HepG2 (cell line): ENCODE data around the gene GNG10. TPM values are rescaled to one million over a fixed set of nuclear protein-coding genes. Genes with fewer than 3 reads are reported as not detected.

Experiments used
- ATAC-seq: fragments of 200-7000 bp; cut with Tn5 transposase; 3 replicates; pipeline ENCODE4 v1.9.1; 2020; ENCODE audit warnings: mild to moderate bottlenecking, moderate library complexity
- BruUV-seq: library from RNA; stranded (reverse); fragments of 400-500 nt; replicated peaks from 2 replicates; lab custom pipeline; 2021; lab: Mats Ljungman, UMichigan
- CTCF ChIA-PET: fragments of 300-600 bp; formaldehyde crosslinking; extraction: SDS; loops from one replicate; lab custom pipeline; 2021; ENCODE audit warnings: low total read pairs, inconsistent platforms, low intra/inter-chr PET ratio; lab: Yijun Ruan, JAX
- POLR2A ChIA-PET: fragments of 350-600 bp; sonication (Branson Sonifier 250); formaldehyde crosslinking; loops from one replicate; lab custom pipeline; 2020; ENCODE audit warnings: antibody characterized with exemption, inconsistent platforms; lab: Yijun Ruan, JAX
- DNase-seq: peaks from one replicate; pipeline ENCODE4 v3.0.0-alpha.2; 2015; ENCODE audit warnings: low spot score
- FAIRE-seq: peaks from 3 replicates; lab custom pipeline; 2011; peaks lifted over from hg19 to GRCh38; lab: Jason Lieb, UNC
- H2AFZ ChIP-seq: one replicate; pipeline ENCODE4 v1.6.1; 2011; ENCODE audit warnings: low read length, inconsistent platforms
- H3K27ac ChIP-seq: fragments of 300-600 bp; 3 replicates; pipeline ENCODE4 v1.8.0; 2011; ENCODE audit warnings: mixed run types, mild to moderate bottlenecking, mixed read lengths, low read length, inconsistent platforms; ENCODE audit not compliant: insufficient read depth; ENCODE audit errors: extremely low read length
- H3K27me3 ChIP-seq, 2 experiments: fragments of 200-600 bp in 1 of 2; 2 replicates in 1 of 2; 3 replicates in 1 of 2; pipeline versions ENCODE4 v1.6.0 to v1.8.0; 2011; ENCODE audit warnings: low read length in 2 of 2, mild to moderate bottlenecking in 2 of 2, moderate library complexity in 2 of 2, inconsistent platforms in 1 of 2; ENCODE audit not compliant: insufficient read depth in 2 of 2, control insufficient read depth in 1 of 2
- H3K36me3 ChIP-seq, 2 experiments: fragments of 200-600 bp in 1 of 2; replicated peaks in 1 of 2; 2 replicates in 1 of 2; 3 replicates in 1 of 2; pipeline versions ENCODE4 v1.5.1 to v1.8.0; 2011; ENCODE audit warnings: low read length in 2 of 2, inconsistent platforms in 1 of 2; ENCODE audit not compliant: insufficient read depth in 2 of 2, control insufficient read depth in 1 of 2
- H3K4me1 ChIP-seq: 2 replicates; pipeline ENCODE4 v1.5.1; 2012; ENCODE audit warnings: low read length, inconsistent platforms; ENCODE audit not compliant: insufficient read depth
- H3K4me2 ChIP-seq: 2 replicates; pipeline ENCODE4 v1.6.0; 2011; ENCODE audit warnings: low read depth, low read length, inconsistent platforms
- H3K4me3 ChIP-seq, 3 experiments: fragments of 200-600 bp in 1 of 3; sonication (generic), shearing (Covaris generic) in 1 of 3; replicated peaks in 1 of 3; 2 replicates each; pipeline ENCODE4 v1.5.1; 2011 to 2016; ENCODE audit warnings: low read length in 3 of 3, inconsistent platforms in 2 of 3, low read depth in 2 of 3, mild to moderate bottlenecking in 2 of 3, control low read depth in 1 of 3, mixed read lengths in 1 of 3; ENCODE audit not compliant: insufficient read depth in 1 of 3
- H3K79me2 ChIP-seq: one replicate; pipeline ENCODE4 v1.6.1; 2011; ENCODE audit warnings: low read length, inconsistent platforms; ENCODE audit not compliant: insufficient read depth
- H3K9ac ChIP-seq: 2 replicates; pipeline ENCODE4 v1.6.0; 2011; ENCODE audit warnings: mild to moderate bottlenecking, low read depth, low read length, inconsistent platforms; ENCODE audit not compliant: insufficient read depth
- H3K9me3 ChIP-seq: 2 replicates; pipeline ENCODE4 v1.5.1; 2012; ENCODE audit warnings: mild to moderate bottlenecking, low read length
- H4K20me1 ChIP-seq: 2 replicates; pipeline ENCODE4 v1.6.0; 2011; ENCODE audit warnings: inconsistent platforms, mild to moderate bottlenecking, low read length, moderate library complexity; ENCODE audit not compliant: insufficient read depth
- FOSL2 ChIP-seq: sonication (generic); formaldehyde crosslinking; IDR thresholded peaks from 2 replicates; pipeline ENCODE4 v1.4.0; 2020; ENCODE audit warnings: missing genetic modification reagents
- IRF1 ChIP-seq: sonication (generic); formaldehyde crosslinking; IDR thresholded peaks from 2 replicates; pipeline ENCODE4 v1.4.0; 2020; ENCODE audit warnings: low read depth, mild to moderate bottlenecking, missing genetic modification reagents
- KLF6 ChIP-seq: IDR thresholded peaks from 2 replicates; pipeline ENCODE4 v1.8.0; 2016; ENCODE audit warnings: missing biosample characterization, missing genetic modification reagents
- MTA3 ChIP-seq: sonication (generic); formaldehyde crosslinking; IDR thresholded peaks from 2 replicates; pipeline ENCODE4 v1.4.0; 2020; ENCODE audit warnings: missing genetic modification reagents
- SMAD9 ChIP-seq: sonication (generic); formaldehyde crosslinking; IDR thresholded peaks from 2 replicates; pipeline ENCODE4 v1.5.1; 2020; ENCODE audit warnings: mild to moderate bottlenecking, missing genetic modification reagents
- TEAD2 ChIP-seq: sonication (generic); formaldehyde crosslinking; IDR thresholded peaks from 2 replicates; pipeline ENCODE4 v1.9.0; 2021; ENCODE audit warnings: missing genetic modification reagents
- TIGD3 ChIP-seq: sonication (generic); formaldehyde crosslinking; IDR thresholded peaks from 2 replicates; pipeline ENCODE4 v1.5.1; 2020; ENCODE audit warnings: mild to moderate bottlenecking, missing genetic modification reagents, borderline replicate concordance
- U2AF1 ChIP-seq: fragments of 200-400 bp; formaldehyde crosslinking; optimal IDR thresholded peaks from 2 replicates; pipeline ENCODE3; 2017; ENCODE audit warnings: mild to moderate bottlenecking, low read depth, low read length
- ZGPAT ChIP-seq: IDR thresholded peaks from 2 replicates; pipeline ENCODE4 v1.6.1; 2016; ENCODE audit warnings: mild to moderate bottlenecking
- ZNF121 ChIP-seq: sonication (generic); formaldehyde crosslinking; IDR thresholded peaks from 2 replicates; pipeline ENCODE4 v1.5.0; 2020; ENCODE audit warnings: mild to moderate bottlenecking, missing genetic modification reagents
- ZNF264 ChIP-seq: sonication (generic); formaldehyde crosslinking; IDR thresholded peaks from 2 replicates; pipeline ENCODE4 v1.4.0; 2020; ENCODE audit warnings: missing genetic modification reagents
- ZNF276 ChIP-seq: sonication (generic); formaldehyde crosslinking; IDR thresholded peaks from 2 replicates; pipeline ENCODE4 v1.4.0; 2020; ENCODE audit warnings: mild to moderate bottlenecking, low read depth, missing genetic modification reagents
- ZNF740 ChIP-seq: sonication (generic); formaldehyde crosslinking; IDR thresholded peaks from 2 replicates; pipeline ENCODE4 v1.4.0; 2020; ENCODE audit warnings: missing genetic modification reagents
- ZNF780A ChIP-seq: sonication (generic); formaldehyde crosslinking; IDR thresholded peaks from 2 replicates; pipeline ENCODE4 v1.8.0; 2022; ENCODE audit warnings: mild to moderate bottlenecking, missing genetic modification reagents, moderate library complexity
- WGBS: methylation state at CpG from one replicate; pipeline ENCODE4 v1.1.6; 2017; ENCODE audit warnings: low lambda C conversion rate; 5-methylcytosine and 5-hydroxymethylcytosine counted together
- in situ Hi-C: cut with HindIII; loops from 2 replicates; pipeline ENCODE4 v1.10.0; 2017; ENCODE audit warnings: low pct_unique_long_range_greater_than_20kb; ENCODE audit not compliant: extremely low pct_ligation_motif_present
- intact Hi-C: fragments of 100-400 bp; cut with micrococcal nuclease; formaldehyde crosslinking; loops from one replicate; pipeline ENCODE4 v1.10.0; 2022; ENCODE audit not compliant: unreplicated experiment
- polyA plus RNA-seq, 8 experiments: library from polyadenylated mRNA; depleted of rRNA in 3 of 8; stranded (reverse) in 7 of 8; unstranded in 1 of 8; fragments of >200 nt; fragmentation: Illumina TruSeq in 4 of 8; extraction: Trizol in 4 of 8; gene quantifications; 2 replicates each; pipeline versions ENCODE4 v1.2.1 to v1.2.3, GENCODE V29; 2011 to 2016; ENCODE audit warnings: low read depth in 4 of 8, missing spikeins in 1 of 8, mixed read lengths in 1 of 8; ENCODE audit not compliant: insufficient read depth in 1 of 8
- total RNA-seq, 5 experiments: library from RNA; depleted of rRNA; stranded (reverse); fragments of >200 nt; fragmentation: Illumina TruSeq; extraction: Trizol; gene quantifications; 2 replicates each; pipeline ENCODE4 v1.2.3, GENCODE V29; 2016; ENCODE audit warnings: low read depth in 1 of 5

Gene GNG10
- total and polyA plus RNA-seq, 2 of the 13 experiments (the other 11 are each of a cell fraction or from before 2014, with no cell fraction given), result 29.8 to 32.4 TPM

- intact Hi-C loops (no loop called here), in situ Hi-C loops (no loop called here)
- ATAC-seq, result no peak
- FAIRE-seq, result no peak
- no peak overlapping the region for H2AFZ ChIP-seq
- no peak overlapping the region for H3K27ac ChIP-seq
- TF ChIP-seq ZNF740 (CRISPR knock-in tag) (no peak), FOSL2 (peak; percentile 41; the same call in 1 of the 2 replicates), ZNF121 (CRISPR knock-in tag) (peak; percentile 62; the same call in 1 of the 2 replicates)
- CTCF ChIA-PET, result no interaction called here
- no peak overlapping the region for H3K4me3 ChIP-seq
- H3K9me3 ChIP-seq, result no peaks in the 10 kb centered on the region
- POLR2A ChIA-PET, result interaction anchor here (1.4 kb wide), 1 partner anchor 48 kb away, joined by 5 read pairs; no protein-coding TSS in a partner anchor
- no peak overlapping the region for H3K4me2 ChIP-seq
- no peaks in the 10 kb centered on the region for H3K27me3 ChIP-seq
- no peaks in the 10 kb centered on the region for H4K20me1 ChIP-seq
- DNase-seq, result no peak
- no peak overlapping the region for H3K9ac ChIP-seq
- H3K79me2 ChIP-seq, result no peaks in the 10 kb centered on the region
- H3K36me3 ChIP-seq, result peaks cover 1 to 37% of the 10 kb centered on the region in 2 experiments; a peak in 3 of 5 replicates
- WGBS, result 88% methylated on average over 1 of the region's 1 CpG
- H3K4me1 ChIP-seq, result peaks cover 20% of the 10 kb centered on the region
- no TSS peak for BruUV-seq
These were observed 15.6 kb upstream of the GNG10 start for GRCh38 chr9:111645806-111646205.

- no TSS peak for BruUV-seq
- CTCF ChIA-PET, result no interaction called here
- H2AFZ ChIP-seq, result no peak overlapping the region
- H3K4me3 ChIP-seq, result no peak overlapping the region
- H3K9me3 ChIP-seq, result no peaks in the 10 kb centered on the region
- TF ChIP-seq MTA3 (CRISPR knock-in tag) (no peak), TIGD3 (CRISPR knock-in tag) (no peak), ZGPAT (no peak), TEAD2 (no peak), SMAD9 (CRISPR knock-in tag) (no peak), ZNF780A (CRISPR knock-in tag) (no peak), ZNF276 (CRISPR knock-in tag) (no peak), U2AF1 (no peak), IRF1 (no peak), KLF6 (CRISPR knock-in tag) (no peak), ZNF264 (CRISPR knock-in tag) (no peak)
- no peaks in the 10 kb centered on the region for H3K79me2 ChIP-seq
- no peak overlapping the region for H3K4me2 ChIP-seq
- DNase-seq (no peak), ATAC-seq (no peak), FAIRE-seq (no peak)
- H3K27ac ChIP-seq, result no peak overlapping the region
- H4K20me1 ChIP-seq, result no peaks in the 10 kb centered on the region
- in situ Hi-C loops, result no loop called here
- intact Hi-C loops, result no loop called here
- no peak overlapping the region for H3K9ac ChIP-seq
- peaks cover 20% of the 10 kb centered on the region for H3K4me1 ChIP-seq
- peaks cover 1 to 37% of the 10 kb centered on the region in 2 experiments; a peak in 3 of 5 replicates for H3K36me3 ChIP-seq
- POLR2A ChIA-PET, result no interaction called here
- 76% methylated on average over 2 of the region's 2 CpGs for WGBS
- H3K27me3 ChIP-seq, result no peaks in the 10 kb centered on the region
These were observed 15.0 kb upstream of the GNG10 start for GRCh38 chr9:111646417-111646816.
